Daoy (cell line): Measurements from ENCODE around the gene IL25. TPM values are rescaled to one million over a fixed set of nuclear protein-coding genes. Genes with fewer than 3 reads are reported as not detected.

ENCODE experiments used
- DNase-seq: peaks from one replicate; pipeline ENCODE4 v3.0.0-alpha.2; 2015; ENCODE audit warnings: low read depth
- total RNA-seq: library from RNA; depleted of rRNA; stranded (reverse); fragments of >200 nt; shearing (Covaris generic); gene quantifications from 2 replicates; pipeline ENCODE4 v1.2.3, GENCODE V29; 2014

IL25 gene
- total RNA-seq, 1 experiment from 2014 or later, result not detected

GRCh38 chr14:23353433-23353780 lies 19.2 kb upstream of the IL25 start:
- no peak for DNase-seq

GRCh38 chr14:23354990-23355389 lies 17.6 kb upstream of the IL25 start:
- no peak for DNase-seq

GRCh38 chr14:23355871-23356435 lies 16.7 kb upstream of the IL25 start:
- no peak for DNase-seq

- DNase-seq, result no peak
Observed at GRCh38 chr14:23356662-23357061, 15.9 kb upstream of the IL25 start.

- DNase-seq, result no peak
Observed at GRCh38 chr14:23357261-23357660, 15.3 kb upstream of the IL25 start.

GRCh38 chr14:23358042-23358441 lies 14.6 kb upstream of the IL25 start:
- DNase-seq, result no peak

GRCh38 chr14:23358553-23359166 lies 13.9 kb upstream of the IL25 start:
- no peak for DNase-seq

GRCh38 chr14:23359167-23359626 lies 13.4 kb upstream of the IL25 start:
- DNase-seq, result no peak

GRCh38 chr14:23359722-23360447 lies 12.7 kb upstream of the IL25 start:
- DNase-seq, result no peak

GRCh38 chr14:23360496-23360895 lies 12.1 kb upstream of the IL25 start:
- DNase-seq, result peak; percentile 42

GRCh38 chr14:23361320-23361719 lies 11.3 kb upstream of the IL25 start:
- no peak for DNase-seq

GRCh38 chr14:23361763-23362162 lies 10.8 kb upstream of the IL25 start:
- DNase-seq, result no peak

GRCh38 chr14:23362200-23362599 lies 10.4 kb upstream of the IL25 start:
- DNase-seq, result no peak

- DNase-seq, result no peak
Observed at GRCh38 chr14:23364164-23365035, 8.2 kb upstream of the IL25 start.

- DNase-seq, result no peak
Observed at GRCh38 chr14:23365036-23365731, 7.4 kb upstream of the IL25 start, which contains the start of gene EFS. Gene EFS, minus strand, starts transcription at chr14:23365172. Its CDS starts 147 bp downstream, at chr14:23365025.

GRCh38 chr14:23365732-23366425 lies 6.7 kb upstream of the IL25 start:
- DNase-seq, result peak; percentile 49

- peak; percentile 49 for DNase-seq
Observed at GRCh38 chr14:23366426-23366921, 6.1 kb upstream of the IL25 start.

GRCh38 chr14:23370221-23370620 lies 2.4 kb upstream of the IL25 start:
- DNase-seq, result no peak

GRCh38 chr14:23371865-23372264 lies 744 bp upstream of the IL25 start:
- DNase-seq, result no peak

GRCh38 chr14:23373041-23373440 lies 432 bp downstream of the IL25 start:
- DNase-seq, result no peak
